ENCODE data around the gene SLC39A12.

DNA sequence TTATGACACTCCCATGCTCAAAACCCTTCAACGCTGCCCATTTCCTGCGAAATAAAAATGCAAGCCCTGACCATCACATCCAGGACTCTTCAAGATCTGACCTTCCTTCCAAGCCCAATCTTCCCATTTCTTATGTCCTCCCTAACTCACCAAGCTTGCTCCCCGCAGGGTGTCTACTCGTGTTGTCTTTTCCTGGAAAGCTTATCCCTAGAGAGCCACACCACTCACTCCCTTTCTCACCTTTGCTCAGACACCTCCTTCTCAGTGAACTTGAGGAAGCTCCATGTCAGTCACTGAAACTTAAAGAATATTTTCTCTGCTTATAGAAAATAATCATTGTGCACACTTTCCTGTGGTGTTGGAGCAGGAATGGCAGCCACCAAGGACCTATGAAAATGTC is 134.1 kb downstream of the SLC39A12 start:
- TF ChIP-seq, protein P1, sequence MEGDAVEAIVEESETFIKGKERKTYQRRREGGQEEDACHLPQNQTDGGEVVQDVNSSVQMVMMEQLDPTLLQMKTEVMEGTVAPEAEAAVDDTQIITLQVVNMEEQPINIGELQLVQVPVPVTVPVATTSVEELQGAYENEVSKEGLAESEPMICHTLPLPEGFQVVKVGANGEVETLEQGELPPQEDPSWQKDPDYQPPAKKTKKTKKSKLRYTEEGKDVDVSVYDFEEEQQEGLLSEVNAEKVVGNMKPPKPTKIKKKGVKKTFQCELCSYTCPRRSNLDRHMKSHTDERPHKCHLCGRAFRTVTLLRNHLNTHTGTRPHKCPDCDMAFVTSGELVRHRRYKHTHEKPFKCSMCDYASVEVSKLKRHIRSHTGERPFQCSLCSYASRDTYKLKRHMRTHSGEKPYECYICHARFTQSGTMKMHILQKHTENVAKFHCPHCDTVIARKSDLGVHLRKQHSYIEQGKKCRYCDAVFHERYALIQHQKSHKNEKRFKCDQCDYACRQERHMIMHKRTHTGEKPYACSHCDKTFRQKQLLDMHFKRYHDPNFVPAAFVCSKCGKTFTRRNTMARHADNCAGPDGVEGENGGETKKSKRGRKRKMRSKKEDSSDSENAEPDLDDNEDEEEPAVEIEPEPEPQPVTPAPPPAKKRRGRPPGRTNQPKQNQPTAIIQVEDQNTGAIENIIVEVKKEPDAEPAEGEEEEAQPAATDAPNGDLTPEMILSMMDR (IDR thresholded peaks at IDR 0.05) = no peak
- no peak for TF ChIP-seq POLR2A (IDR thresholded peaks at IDR 0.05)

Data from breast epithelium (tissue), 3 donors.